Peyer's patch (tissue), 4 donors: ENCODE data around the gene TMEM198.

ENCODE experiments used
- POLR2A ChIP-seq, 2 donors: fragments of 450-650 bp; IDR thresholded peaks; one replicate each; pipeline ENCODE4 v1.5.1; 2017; ENCODE audit warnings: antibody characterized with exemption in 2 of 2, mild to moderate bottlenecking in 2 of 2, moderate library complexity in 2 of 2
- TF ChIP-seq, protein P1 (sequence below), 6 experiments: fragments of 450-650 bp in 4 of 6; fragments of 200-600 bp in 2 of 6; sonication (generic) in 1 of 6; IDR thresholded peaks; one replicate each; pipeline ENCODE4 v1.5.1; 2017 to 2019; ENCODE audit warnings: antibody characterized with exemption in 6 of 6, mild to moderate bottlenecking in 3 of 6, moderate library complexity in 1 of 6

- TF ChIP-seq, protein P1, sequence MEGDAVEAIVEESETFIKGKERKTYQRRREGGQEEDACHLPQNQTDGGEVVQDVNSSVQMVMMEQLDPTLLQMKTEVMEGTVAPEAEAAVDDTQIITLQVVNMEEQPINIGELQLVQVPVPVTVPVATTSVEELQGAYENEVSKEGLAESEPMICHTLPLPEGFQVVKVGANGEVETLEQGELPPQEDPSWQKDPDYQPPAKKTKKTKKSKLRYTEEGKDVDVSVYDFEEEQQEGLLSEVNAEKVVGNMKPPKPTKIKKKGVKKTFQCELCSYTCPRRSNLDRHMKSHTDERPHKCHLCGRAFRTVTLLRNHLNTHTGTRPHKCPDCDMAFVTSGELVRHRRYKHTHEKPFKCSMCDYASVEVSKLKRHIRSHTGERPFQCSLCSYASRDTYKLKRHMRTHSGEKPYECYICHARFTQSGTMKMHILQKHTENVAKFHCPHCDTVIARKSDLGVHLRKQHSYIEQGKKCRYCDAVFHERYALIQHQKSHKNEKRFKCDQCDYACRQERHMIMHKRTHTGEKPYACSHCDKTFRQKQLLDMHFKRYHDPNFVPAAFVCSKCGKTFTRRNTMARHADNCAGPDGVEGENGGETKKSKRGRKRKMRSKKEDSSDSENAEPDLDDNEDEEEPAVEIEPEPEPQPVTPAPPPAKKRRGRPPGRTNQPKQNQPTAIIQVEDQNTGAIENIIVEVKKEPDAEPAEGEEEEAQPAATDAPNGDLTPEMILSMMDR (IDR thresholded peaks at IDR 0.05), result no peak
- no peak for TF ChIP-seq POLR2A (IDR thresholded peaks at IDR 0.05)
Measured at GRCh38 chr2:219510512-219511135, 33.2 kb upstream of the TMEM198 start.
